Gastroesophageal sphincter (tissue), 4 donors: ENCODE measurements around the gene COX19. TPM values are rescaled to one million over a fixed set of nuclear protein-coding genes. Genes with fewer than 3 reads are reported as not detected.
"Not testable (repeated sequence)": the region's sequence is repeated elsewhere in the genome, so short reads cannot be mapped to it uniquely, and the experiment has no call there.

Experiments
- ATAC-seq: fragments of 150-250 bp; one replicate; pipeline ENCODE4 v1.9.1; 2016; ENCODE audit warnings: mild to moderate bottlenecking, moderate library complexity
- H3K27ac ChIP-seq, 4 donors: fragments of 200-600 bp; sonication (generic) in 3 of 4; 1 replicate in 3 of 4; 2 replicates in 1 of 4; pipeline ENCODE4 v1.5.1; 2016 to 2019
- H3K27me3 ChIP-seq: fragments of 200-600 bp; sonication (generic); one replicate; pipeline ENCODE4 v1.5.1; 2019
- H3K36me3 ChIP-seq, 2 donors: fragments of 200-600 bp; sonication (generic); one replicate each; pipeline ENCODE4 v1.5.1; 2019; ENCODE audit warnings: control low read depth in 1 of 2
- H3K4me1 ChIP-seq, 3 donors: fragments of 200-600 bp; sonication (generic); 1 replicate in 2 of 3; 2 replicates in 1 of 3; pipeline ENCODE4 v1.5.1; 2016 to 2019; ENCODE audit warnings: control low read depth in 2 of 3
- H3K4me3 ChIP-seq, 2 donors: fragments of 200-600 bp; sonication (generic); one replicate each; pipeline ENCODE4 v1.5.1; 2019; ENCODE audit warnings: mild to moderate bottlenecking in 1 of 2, moderate library complexity in 1 of 2
- H3K9me3 ChIP-seq, 3 donors: fragments of 200-600 bp; sonication (generic); one replicate each; pipeline ENCODE4 v1.5.1; 2017 to 2019; ENCODE audit warnings: control low read depth in 2 of 3
- CTCF ChIP-seq, 4 experiments: fragments of 200-600 bp in 2 of 4; fragments of 450-650 bp in 2 of 4; sonication (generic) in 1 of 4; IDR thresholded peaks; one replicate each; pipeline ENCODE4 v1.5.1; 2017 to 2019; ENCODE audit warnings: antibody characterized with exemption in 4 of 4, mild to moderate bottlenecking in 2 of 4, moderate library complexity in 2 of 4
- EP300 ChIP-seq: sonication (generic); formaldehyde crosslinking; IDR thresholded peaks from one replicate; pipeline ENCODE4 v1.6.1; 2017; ENCODE audit warnings: antibody characterized with exemption, mild to moderate bottlenecking
- POLR2A ChIP-seq, 2 donors: fragments of 450-650 bp; IDR thresholded peaks; one replicate each; pipeline ENCODE4 v1.6.1; 2017; ENCODE audit warnings: antibody characterized with exemption in 2 of 2, mild to moderate bottlenecking in 2 of 2, moderate library complexity in 1 of 2
- POLR2AphosphoS5 ChIP-seq: sonication (generic); formaldehyde crosslinking; IDR thresholded peaks from one replicate; pipeline ENCODE4 v1.6.1; 2017; ENCODE audit warnings: antibody characterized with exemption
- WGBS, 2 donors: methylation state at CpG; one replicate each; pipeline ENCODE4 v1.1.5; 2018; ENCODE audit warnings: low coverage in 1 of 2; 5-methylcytosine and 5-hydroxymethylcytosine counted together
- total RNA-seq, 4 donors: library from RNA; depleted of rRNA; stranded (reverse); fragments of >200 nt; gene quantifications; one replicate each; pipeline ENCODE4 v1.1.0, GENCODE V29; 2016

COX19 gene
- total RNA-seq, 4 donors from 2014 or later, result 6.0 to 16.7 (median 12.0) TPM

- WGBS, 2 donors, result 77 to 90% methylated on average over 12 of the region's 31 CpGs
- TF ChIP-seq EP300 (no peak), POLR2A (IDR thresholded peaks at IDR 0.05) (no peak), CTCF (IDR thresholded peaks at IDR 0.05) (no peak), POLR2AphosphoS5 (no peak)
- H3K4me3 ChIP-seq, result no peak overlapping the region
- peak overlapping the region in 3 of 4 donors; percentile 34 to 46 (median 35) for H3K27ac ChIP-seq
- peaks cover under 1% of the 10 kb centered on the region for H3K27me3 ChIP-seq
- no peak for ATAC-seq
- H3K4me1 ChIP-seq, result peaks cover 0 to 45% (median 22%) of the 10 kb centered on the region in 3 donors
- no peaks in the 10 kb centered on the region for H3K9me3 ChIP-seq
- H3K36me3 ChIP-seq, result no peaks in the 10 kb centered on the region
Measured at GRCh38 chr7:960269-960871, 15.0 kb downstream of the COX19 start.

- not testable (repeated sequence) for H3K4me3 ChIP-seq, H3K36me3 ChIP-seq, ATAC-seq, H3K27ac ChIP-seq, H3K27me3 ChIP-seq, H3K9me3 ChIP-seq
- H3K4me1 ChIP-seq, result peaks cover 0 to 45% (median 24%) of the 10 kb centered on the region in 3 donors
- 93 to 96% methylated on average over 3 to 6 of the region's 10 CpGs for WGBS, 2 donors
Measured at GRCh38 chr7:959740-960139, 15.6 kb downstream of the COX19 start.

- WGBS, 2 donors, result 60 to 90% methylated on average over 3 to 9 of the region's 20 CpGs
Measured at GRCh38 chr7:959271-959670, 16.1 kb downstream of the COX19 start.

GRCh38 chr7:958221-959200 lies 16.8 kb downstream of the COX19 start:
- H3K27ac ChIP-seq, result no peak overlapping the region
- TF ChIP-seq POLR2AphosphoS5, result no peak
- no peak for TF ChIP-seq POLR2A (IDR thresholded peaks at IDR 0.05)
- no peak for TF ChIP-seq EP300
- TF ChIP-seq CTCF (IDR thresholded peaks at IDR 0.05), result no peak
- H3K9me3 ChIP-seq, result no peaks in the 10 kb centered on the region
- ATAC-seq, result no peak
- no peak overlapping the region for H3K4me3 ChIP-seq
- WGBS, 2 donors, result no CpG with 5 or more reads among the region's 36 CpGs
- H3K27me3 ChIP-seq, result peaks cover 8% of the 10 kb centered on the region
- H3K36me3 ChIP-seq, result no peaks in the 10 kb centered on the region
- peaks cover 0 to 40% (median 12%) of the 10 kb centered on the region in 3 donors for H3K4me1 ChIP-seq

More at GRCh38 chr7:959271-959670, 16.1 kb downstream of the COX19 start:
- Histone ChIP-seq H3K9me3 (no peaks in the 10 kb centered on the region), H3K27ac (no peak overlapping the region), H3K4me1 (peaks cover 0 to 43% (median 19%) of the 10 kb centered on the region in 3 donors), H3K27me3 (peaks cover 8% of the 10 kb centered on the region), H3K36me3 (no peaks in the 10 kb centered on the region), H3K4me3 (no peak overlapping the region)
- no peak for TF ChIP-seq POLR2AphosphoS5
- TF ChIP-seq CTCF (IDR thresholded peaks at IDR 0.05), result no peak
- no peak for TF ChIP-seq POLR2A (IDR thresholded peaks at IDR 0.05)
- no peak for TF ChIP-seq EP300
- ATAC-seq, result no peak

- Histone ChIP-seq H3K9me3 (no peaks in the 10 kb centered on the region), H3K36me3 (no peaks in the 10 kb centered on the region), H3K4me3 (no peak overlapping the region), H3K4me1 (peaks cover 0 to 40% (median 12%) of the 10 kb centered on the region in 3 donors), H3K27me3 (peaks cover 13% of the 10 kb centered on the region), H3K27ac (no peak overlapping the region)
- ATAC-seq, result no peak
- 30 to 71% methylated on average over 2 to 8 of the region's 32 CpGs for WGBS, 2 donors
- TF ChIP-seq POLR2A (IDR thresholded peaks at IDR 0.05) (no peak), POLR2AphosphoS5 (no peak), CTCF (IDR thresholded peaks at IDR 0.05) (no peak)
Measured at GRCh38 chr7:957418-958220, 17.7 kb downstream of the COX19 start.
